ENCODE measurements around the gene DPH7. TPM values are rescaled to one million over a fixed set of nuclear protein-coding genes. Genes with fewer than 3 reads are reported as not detected.
A peak's percentile ranks its signal among the peaks of the same experiment; 100 is the strongest.

Gene DPH7
- total and polyA plus RNA-seq, 2 of the 8 experiments (the other 6 are each of a cell fraction or from before 2014, with no cell fraction given): 44.6 to 45.5 TPM

DNA sequence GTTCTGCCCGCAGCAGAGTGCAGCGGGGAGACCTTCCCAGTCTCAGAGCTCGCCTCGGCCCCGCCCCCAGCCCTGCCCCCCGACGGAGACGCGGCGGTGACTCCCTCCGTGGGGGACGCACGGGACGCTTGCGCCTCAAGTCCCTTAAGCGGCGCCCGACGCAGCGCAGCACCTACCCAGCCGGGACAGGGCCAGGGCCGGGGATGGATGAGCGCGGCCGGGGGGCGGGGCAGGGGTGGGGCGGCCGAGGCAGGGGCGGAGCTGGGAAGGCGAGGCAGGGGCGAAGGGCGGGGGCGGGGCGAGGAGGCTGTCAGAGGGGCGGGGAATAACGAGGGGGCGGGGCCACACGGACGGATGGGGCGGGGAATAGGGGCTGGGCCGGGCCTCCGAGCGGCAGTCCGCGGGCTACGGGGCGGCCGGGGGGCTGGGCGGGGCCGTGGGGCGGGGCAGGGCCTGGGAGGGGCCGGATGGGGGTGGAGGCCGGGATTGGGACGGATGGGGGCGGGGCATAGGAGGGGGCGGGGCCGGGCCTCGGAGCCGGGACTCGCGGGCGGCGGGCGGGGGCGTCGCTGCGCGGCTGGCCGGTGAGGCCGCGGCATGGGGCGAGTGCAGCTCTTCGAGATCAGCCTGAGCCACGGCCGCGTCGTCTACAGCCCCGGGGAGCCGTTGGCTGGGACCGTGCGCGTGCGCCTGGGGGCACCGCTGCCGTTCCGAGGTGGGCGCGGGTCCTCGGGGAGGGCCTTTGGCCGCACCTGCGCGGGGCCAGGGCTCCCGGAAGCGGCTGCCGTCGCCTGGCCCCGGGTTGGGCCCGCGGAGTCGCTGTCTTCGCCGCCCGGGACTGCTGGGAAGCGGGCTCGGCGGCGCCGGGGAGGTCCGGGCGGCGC lies 26.6 kb upstream of the DPH7 start, which contains the start of gene ARRDC1:
Gene ARRDC1, plus strand, starts transcription at position 566 of the 884 bp plus-strand sequence. Its CDS starts 32 bp downstream, at position 598.
- no peak within 1 kb of the TSS for H3K23ac ChIP-seq (ENCODE audit: insufficient read length)
- peak; percentile 86 to 90 for DNase-seq (ENCODE audit: low read depth in 1 of 2, low spot score in 2 of 2)
- POLR2A ChIA-PET (ENCODE audit: partially characterized antibody): interaction anchor here (0.6 to 3.1 kb wide), 5 partner anchors 14 to 364 kb away, joined by 3 to 14 read pairs (median 4); partner anchors contain the start of genes EHMT1 and TUBB4B
- H2BK15ac ChIP-seq (ENCODE audit: low read length): no peak within 1 kb of the TSS
- no peak within 1 kb of the TSS for H2AK5ac ChIP-seq (ENCODE audit: low read depth, low read length)
- H3K4ac ChIP-seq (replicated peaks; ENCODE audit: insufficient read length, low read depth, low read length): peak within 1 kb of the TSS; percentile 94
- WGBS, 2 experiments (ENCODE audit: extremely low coverage in 1 of 2, insufficient coverage in 1 of 2, insufficient read length in 1 of 2, insufficient replicate concordance in 2 of 2, low coverage in 1 of 2, low lambda C conversion rate in 2 of 2, missing lambda C conversion rate in 1 of 2): 3% methylated on average over 21 of the region's 111 CpGs; no CpG with 5 or more reads in 1 of the 2 experiments
- H3K23me2 ChIP-seq (ENCODE audit: low read depth, low read length): peaks cover 4% of the 10 kb centered on the region; the same call in 1 of the 2 replicates
- H3K56ac ChIP-seq (replicated peaks; ENCODE audit: insufficient read length, low read depth, low read length): no peak within 1 kb of the TSS
- H4K20me1 ChIP-seq (replicated peaks in 1 of 2; ENCODE audit: control insufficient read depth in 1 of 2, insufficient read depth in 2 of 2, low read length in 2 of 2): peaks cover 7 to 16% of the 10 kb centered on the region in 2 experiments
- no peak within 1 kb of the TSS; the same call in 1 of the 2 replicates for H3K27ac ChIP-seq (ENCODE audit: low read depth, low read length)
- no peak within 1 kb of the TSS; the same call in 1 of the 2 replicates for H2BK5ac ChIP-seq (ENCODE audit: low read depth, low read length)
- CTCF ChIA-PET (ENCODE audit: partially characterized antibody): interaction anchor here (0.8 kb wide), 1 partner anchor 14 kb away, joined by 3 read pairs; no protein-coding TSS in a partner anchor
- H2AFZ ChIP-seq (ENCODE audit: low read length): no peak within 1 kb of the TSS; the same call in 1 of the 2 replicates
- FAIRE-seq: no peak
- peak within 1 kb of the TSS; percentile 42 to 78 for H3K4me2 ChIP-seq (ENCODE audit: insufficient read depth in 1 of 2, low read depth in 2 of 2, low read length in 2 of 2)
- H3K36me3 ChIP-seq (ENCODE audit: control insufficient read depth in 2 of 4, insufficient read depth in 4 of 4, low read length in 3 of 4): no peaks in the 10 kb centered on the region
- no peaks in the 10 kb centered on the region for H3K79me1 ChIP-seq (ENCODE audit: low read depth, low read length)
- peaks cover 0 to 9% (median 2%) of the 10 kb centered on the region in 4 experiments; a peak in 2 of 7 replicates for H3K27me3 ChIP-seq (replicated peaks in 1 of 4; ENCODE audit: control insufficient read depth in 3 of 4, extremely low read depth in 1 of 4, insufficient read depth in 3 of 4, low read length in 3 of 4)
- no peak within 1 kb of the TSS for H2BK20ac ChIP-seq (ENCODE audit: low read length)
- peak within 1 kb of the TSS; percentile 88 for H4K91ac ChIP-seq (replicated peaks; ENCODE audit: insufficient read length, low read length)
- peaks cover 0 to 7% of the 10 kb centered on the region in 2 experiments; a peak in 1 of 4 replicates for H3K79me2 ChIP-seq (ENCODE audit: control insufficient read depth in 1 of 2, insufficient read depth in 2 of 2, low read length in 2 of 2)
- peak within 1 kb of the TSS; percentile 48 to 90 (median 66); a peak in 6 of 7 replicates for H3K9ac ChIP-seq (replicated peaks in 1 of 4; ENCODE audit: extremely low read depth in 1 of 4, low read depth in 3 of 4, low read length in 3 of 4)
- H2BK12ac ChIP-seq (ENCODE audit: low read depth, low read length): no peak within 1 kb of the TSS
- peak within 1 kb of the TSS; percentile 60; the same call in 1 of the 2 replicates for H3K18ac ChIP-seq (ENCODE audit: extremely low read depth, low read length)
- H3K9me3 ChIP-seq (ENCODE audit: insufficient read depth in 2 of 2, low read depth in 1 of 2, low read length in 1 of 2): no peaks in the 10 kb centered on the region
- H3K4me1 ChIP-seq (replicated peaks in 1 of 4; ENCODE audit: control insufficient read depth in 3 of 4, insufficient read depth in 4 of 4, low read length in 3 of 4): peaks cover 0 to 17% (median 8%) of the 10 kb centered on the region in 4 experiments; a peak in 6 of 7 replicates
- peak within 1 kb of the TSS; percentile 74 to 85 (median 84) for H3K4me3 ChIP-seq (ENCODE audit: extremely low read depth in 1 of 4, insufficient read depth in 2 of 4, low read depth in 3 of 4, low read length in 4 of 4)
- H4K8ac ChIP-seq (ENCODE audit: extremely low read depth, insufficient read depth, low read length): peak within 1 kb of the TSS; percentile 85
- H3K14ac ChIP-seq (ENCODE audit: insufficient read length): no peak within 1 kb of the TSS
- peak within 1 kb of the TSS; percentile 66 for H4K5ac ChIP-seq (ENCODE audit: insufficient read length, low read depth, low read length)
- H2BK120ac ChIP-seq (replicated peaks; ENCODE audit: low read depth, low read length): no peak within 1 kb of the TSS
- TF ChIP-seq SP1 (IDR thresholded peaks at IDR 0.05; ENCODE audit: low read depth, low read length) (no peak), GABPA (IDR thresholded peaks at IDR 0.05; ENCODE audit: borderline replicate concordance, insufficient read depth, low read length) (0 out of 2 replicates have a peak, but pooled peaks have one; percentile 12), KDM1A (IDR thresholded peaks at IDR 0.05; ENCODE audit: borderline replicate concordance, low read length) (no peak), ASH2L (IDR thresholded peaks at IDR 0.05; ENCODE audit: low read length) (no peak), POLR2A (IDR thresholded peaks at IDR 0.05; ENCODE audit: control extremely low read depth in 1 of 2, low read depth in 2 of 2, low read length in 2 of 2) (peak in 1 of 2 experiments; percentile 51; a peak in 2 of 3 replicates), TAF1 (IDR thresholded peaks at IDR 0.05; ENCODE audit: low read depth, low read length) (peak; percentile 48), POLR2AphosphoS5 (IDR thresholded peaks at IDR 0.05; ENCODE audit: low read depth, low read length) (peak; percentile 51), SP4 (IDR thresholded peaks at IDR 0.05; ENCODE audit: low read length) (no peak), SIN3A (conservative IDR thresholded peaks at IDR 0.05 in 1 of 2, IDR thresholded peaks at IDR 0.05 in 1 of 2; ENCODE audit: low read depth in 1 of 2, low read length in 2 of 2) (0 out of 4 replicates have a peak, but pooled peaks have one; percentile 17 to 34)
- TF ChIP-seq, protein P1, sequence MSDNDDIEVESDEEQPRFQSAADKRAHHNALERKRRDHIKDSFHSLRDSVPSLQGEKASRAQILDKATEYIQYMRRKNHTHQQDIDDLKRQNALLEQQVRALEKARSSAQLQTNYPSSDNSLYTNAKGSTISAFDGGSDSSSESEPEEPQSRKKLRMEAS (IDR thresholded peaks at IDR 0.05): 0 out of 2 replicates have a peak, but pooled peaks have one; percentile 31
